NCI-H128 (cell line): Measurements from ENCODE around the gene LARP4B.

Source experiments
- DNase-seq: peaks from one replicate; lab custom pipeline; 2025; ENCODE audit not compliant: unreplicated experiment; lab: John Stamatoyannopoulos, UW

The LARP4B gene

GRCh38 chr10:926075-926698 is 5.3 kb downstream of the LARP4B start:
- no peak for DNase-seq

DNA sequence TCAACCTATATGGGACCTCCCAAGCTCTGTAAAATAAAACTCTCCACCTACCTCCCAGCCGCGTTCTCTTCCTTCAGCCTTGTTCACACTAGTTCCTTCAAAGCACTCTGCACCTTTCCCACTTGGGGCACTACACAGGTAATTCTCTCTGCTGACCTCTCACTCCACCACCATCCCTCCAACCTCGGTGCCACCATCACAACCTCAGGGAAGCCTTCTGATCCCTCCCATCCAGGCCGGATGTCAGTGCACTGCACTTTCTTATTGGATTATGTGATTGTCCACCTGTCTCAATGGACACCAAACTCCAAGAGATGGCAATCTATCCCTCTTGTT is 7.0 kb downstream of the LARP4B start:
- DNase-seq = no peak

GRCh38 chr10:923844-924523 is 7.5 kb downstream of the LARP4B start:
- no peak for DNase-seq

DNA sequence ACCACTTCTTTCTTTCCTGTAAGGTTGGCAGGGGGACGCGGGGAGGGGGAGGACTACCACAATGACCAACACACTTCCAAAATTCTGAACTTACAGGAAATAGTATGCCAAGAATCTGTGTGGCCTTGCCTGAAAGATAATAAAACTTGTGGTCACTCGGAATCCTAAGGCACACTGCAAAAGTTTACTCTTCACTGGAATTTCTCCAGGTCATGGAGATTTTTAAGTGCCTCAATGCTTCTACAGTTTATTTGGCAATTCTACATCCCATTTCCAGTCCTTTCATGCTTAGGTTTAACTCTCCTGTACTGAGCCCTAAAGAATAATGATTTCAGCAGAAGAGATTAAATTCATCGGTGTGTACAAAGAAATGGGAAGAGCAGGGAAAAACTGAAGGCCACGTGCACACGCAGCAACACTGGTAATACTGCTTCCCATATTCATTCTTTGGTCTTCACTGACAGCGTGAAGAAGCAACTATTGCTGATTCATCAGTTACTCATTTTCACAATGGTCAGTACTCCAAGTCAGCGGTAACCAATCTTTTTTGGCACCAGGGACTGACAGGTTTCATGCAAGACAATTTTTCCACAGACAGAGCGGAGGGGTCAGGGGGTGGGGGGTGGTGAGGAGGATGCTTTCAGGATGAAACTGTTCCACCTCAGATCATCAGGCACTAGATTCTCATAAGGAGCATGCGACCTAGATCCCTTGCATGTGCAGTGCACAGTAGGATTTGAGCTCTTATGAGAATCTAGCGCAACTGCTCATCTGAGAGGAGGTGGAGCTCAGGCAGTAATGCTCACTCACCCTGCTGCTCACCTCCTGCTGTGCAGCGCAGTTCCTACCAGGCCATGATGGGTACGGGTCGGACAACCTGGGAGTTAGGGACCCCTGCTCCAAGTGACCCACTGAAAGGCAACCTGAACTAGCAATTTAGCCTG is 9.8 kb downstream of the LARP4B start:
- DNase-seq = no peak

- no peak for DNase-seq
These were observed 11.1 kb downstream of the LARP4B start for GRCh38 chr10:920450-920849.

DNA sequence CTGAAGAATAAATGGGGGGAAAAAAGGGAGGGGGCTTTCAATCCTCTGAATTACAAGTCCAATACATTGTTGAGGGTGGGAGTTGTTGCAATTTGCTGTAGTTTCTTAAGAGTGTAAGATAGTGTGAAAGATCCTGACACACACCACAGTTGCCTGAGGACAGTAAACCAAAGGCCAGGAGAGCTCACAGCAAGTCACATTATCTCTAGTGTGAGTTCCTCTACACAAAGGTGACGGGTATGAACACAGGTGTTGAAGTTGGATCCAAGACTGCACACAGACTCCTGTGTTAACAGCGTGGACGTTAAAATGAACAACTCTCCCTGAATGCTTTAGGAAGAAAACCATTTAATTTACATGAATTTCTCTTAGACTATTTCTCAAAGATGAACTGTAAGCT is 12.0 kb downstream of the LARP4B start:
- DNase-seq = no peak

- DNase-seq = no peak
These were observed 13.5 kb downstream of the LARP4B start for GRCh38 chr10:917999-918398.

DNA sequence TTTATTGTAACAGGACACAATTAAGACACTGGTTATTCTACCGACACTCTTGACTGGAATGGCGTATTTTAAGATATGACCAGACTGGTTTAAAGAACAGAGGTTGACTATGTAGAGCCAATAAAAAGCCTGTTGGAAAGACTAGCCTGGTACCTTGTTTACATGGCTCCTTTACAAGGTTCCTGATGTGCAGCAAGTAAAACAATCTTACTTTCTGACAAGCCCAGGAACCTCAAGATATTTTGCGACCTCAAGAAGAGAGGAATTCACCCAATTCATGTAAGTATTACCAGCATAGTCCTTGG is 14.1 kb downstream of the LARP4B start:
- DNase-seq = no peak

DNA sequence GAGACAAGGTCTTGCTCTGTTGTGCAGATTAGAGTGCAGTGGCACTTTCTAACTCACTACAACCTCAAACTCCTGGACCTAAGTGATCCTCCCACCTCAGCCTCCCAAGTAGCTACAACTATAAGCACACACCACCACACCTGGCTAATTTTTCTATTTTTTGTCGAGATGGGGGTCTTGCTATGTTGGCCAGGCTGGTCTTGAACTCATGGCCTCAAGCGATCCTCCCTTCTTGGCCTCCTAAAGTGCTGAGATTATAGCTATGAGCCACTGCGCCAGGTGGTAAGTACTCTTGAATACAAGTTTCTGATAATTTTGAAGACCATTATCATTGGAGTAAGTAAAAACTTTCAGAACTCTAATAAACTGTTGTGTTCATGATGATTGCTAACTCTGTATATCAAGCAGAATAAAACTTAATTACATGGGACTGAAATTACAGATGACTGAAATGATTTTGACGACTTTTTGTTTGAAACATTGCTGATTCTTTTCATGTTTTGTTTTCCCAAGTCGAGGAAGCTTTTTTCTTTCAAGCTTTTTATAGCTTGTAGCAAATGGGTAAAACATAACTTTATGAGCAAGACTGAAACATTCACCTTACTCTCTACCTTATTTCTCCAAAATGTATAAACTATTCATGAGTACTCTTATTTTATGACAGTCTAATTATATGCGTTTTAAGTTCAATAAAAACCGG is 14.6 kb downstream of the LARP4B start:
- DNase-seq = no peak

DNA sequence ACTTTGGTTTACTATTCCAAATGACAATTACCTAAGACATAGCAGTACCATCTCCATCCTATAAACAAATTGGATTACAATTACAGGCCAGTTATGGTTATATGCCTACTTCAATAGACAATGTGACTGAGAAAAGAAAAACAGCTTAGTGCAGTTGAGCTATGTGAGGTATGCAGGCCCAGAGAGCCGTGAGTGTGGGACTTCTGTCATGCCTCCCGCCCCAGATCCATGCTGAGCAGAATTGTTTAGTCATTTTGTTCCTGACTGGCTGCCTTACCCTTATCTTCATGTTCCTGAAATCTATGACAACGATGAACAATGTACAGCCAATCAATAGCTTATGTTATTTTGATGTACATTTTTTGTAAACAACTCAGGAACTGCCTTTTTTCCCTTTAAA is 21.7 kb downstream of the LARP4B start:
- DNase-seq = no peak

- no peak for DNase-seq
These were observed 25.5 kb downstream of the LARP4B start for GRCh38 chr10:905972-906371.

DNA sequence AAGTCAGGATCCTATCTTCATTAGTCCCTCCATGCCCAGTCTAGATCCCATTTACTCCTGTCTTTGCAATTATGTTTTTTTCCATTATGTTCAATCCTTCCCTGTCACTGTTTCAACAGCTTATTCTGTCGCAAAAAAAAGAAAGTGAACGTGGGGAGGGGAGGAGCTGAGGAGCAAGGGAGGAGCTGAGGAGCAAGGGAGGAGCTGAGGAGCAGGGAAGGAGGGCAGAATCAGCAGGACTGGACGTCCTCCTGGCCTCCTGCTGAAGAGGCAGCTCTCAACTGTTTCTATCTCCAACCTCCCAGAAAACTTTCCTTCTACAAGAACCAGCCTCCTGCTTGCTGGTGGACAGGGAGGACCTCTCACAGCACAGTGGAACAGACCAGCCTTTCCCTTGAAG is 26.0 kb downstream of the LARP4B start:
- no peak for DNase-seq

- no peak for DNase-seq
These were observed 27.1 kb downstream of the LARP4B start for GRCh38 chr10:904403-904802.

DNA sequence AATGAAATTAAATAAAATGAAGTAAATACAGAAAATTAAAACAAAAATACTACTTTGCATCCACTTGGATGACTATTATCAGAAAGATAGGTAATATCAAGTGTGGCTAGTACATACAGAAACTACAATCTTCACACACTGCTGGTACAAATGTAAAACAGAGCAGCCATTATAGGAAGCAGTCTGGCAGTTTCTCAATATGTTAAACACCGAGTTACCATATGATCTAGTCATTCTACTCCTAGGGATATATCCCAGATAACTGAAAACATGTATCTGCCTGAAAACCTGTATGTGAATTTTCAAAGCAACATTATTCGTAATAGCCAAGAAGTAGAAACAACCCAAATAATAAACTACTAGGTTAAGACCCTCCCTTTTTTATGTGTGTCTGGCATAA is 33.4 kb downstream of the LARP4B start:
- DNase-seq = no peak

DNA sequence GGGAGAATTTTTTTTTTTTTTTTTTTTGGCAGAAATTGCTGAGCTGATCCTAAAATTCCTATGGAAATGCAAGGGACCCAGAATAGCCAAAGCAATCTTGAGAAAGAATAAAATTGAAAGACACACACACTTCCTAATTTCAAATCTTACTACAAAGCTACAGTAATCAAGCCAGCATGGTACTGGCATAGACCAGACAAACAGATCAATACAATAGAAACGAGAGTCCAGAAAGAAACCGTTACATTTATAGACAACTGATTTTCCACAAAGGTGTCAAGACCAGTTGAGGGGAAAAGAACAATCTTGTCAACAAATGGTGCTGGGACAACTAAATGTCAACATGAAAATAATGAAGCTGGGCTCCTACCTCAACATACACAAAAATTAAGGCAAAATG is 34.5 kb downstream of the LARP4B start:
- DNase-seq = no peak

GRCh38 chr10:895324-895723 is 36.2 kb downstream of the LARP4B start:
- no peak for DNase-seq

DNA sequence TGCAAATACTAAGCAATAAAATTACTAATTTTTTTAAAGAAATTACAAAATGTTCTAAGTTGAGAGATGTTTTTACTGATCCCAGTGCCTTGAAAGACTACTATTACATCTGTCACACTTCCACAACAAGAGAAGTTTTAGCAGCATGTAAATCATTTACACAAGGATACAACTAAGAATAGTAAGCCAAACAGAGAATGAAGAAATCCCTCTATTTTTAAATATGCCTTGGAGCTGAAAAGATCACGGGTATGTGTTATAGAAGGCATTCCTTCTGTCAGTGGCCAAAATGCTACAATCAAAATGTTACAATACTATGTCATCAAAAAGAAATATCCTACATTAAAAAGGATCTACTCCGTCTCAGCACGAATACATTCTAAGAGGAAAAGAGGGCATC is 52.6 kb downstream of the LARP4B start:
- no peak for DNase-seq

GRCh38 chr10:878333-878759 is 53.2 kb downstream of the LARP4B start:
- DNase-seq = no peak

GRCh38 chr10:876438-876837 is 55.1 kb downstream of the LARP4B start:
- no peak for DNase-seq

GRCh38 chr10:873020-873419 is 58.5 kb downstream of the LARP4B start:
- DNase-seq = no peak

DNA sequence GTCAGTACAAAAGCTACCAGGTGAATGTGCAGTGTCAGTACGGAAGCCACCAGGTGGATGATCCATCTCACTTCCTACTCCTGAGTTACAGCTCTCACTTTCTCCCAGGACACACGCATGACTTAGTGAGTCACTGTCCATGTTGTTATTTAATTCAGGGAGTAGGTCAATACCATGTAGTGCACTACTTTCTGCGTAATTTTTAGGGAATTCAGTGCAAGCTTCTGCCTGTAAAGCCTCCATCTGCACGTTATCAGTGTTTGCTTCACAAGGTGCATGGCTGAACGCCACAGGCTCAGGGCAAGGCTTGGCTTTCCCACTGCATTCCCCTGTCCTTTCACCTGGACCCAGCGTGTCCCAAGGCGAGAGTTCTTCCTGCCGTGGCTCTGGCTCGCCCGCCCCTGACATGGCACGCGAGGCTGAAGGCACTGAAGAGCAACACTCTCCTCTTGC is 59.5 kb downstream of the LARP4B start:
- no peak for DNase-seq
